Astrocyte (in vitro differentiated cells and primary cell): Measurements from ENCODE around the gene ATP6AP2. TPM values are rescaled to one million over a fixed set of nuclear protein-coding genes. Genes with fewer than 3 reads are reported as not detected.

Experiments used
- DNase-seq: peaks from one replicate; pipeline ENCODE4 v3.0.0-alpha.2; 2010; ENCODE audit warnings: low read depth
- FAIRE-seq: peaks from 2 replicates; lab custom pipeline; 2011; peaks lifted over from hg19 to GRCh38; lab: Jason Lieb, UNC
- H2AFZ ChIP-seq: 2 replicates; pipeline ENCODE4 v1.6.0; 2012; ENCODE audit warnings: low read depth, low read length, inconsistent platforms
- H3K27ac ChIP-seq: 2 replicates; pipeline ENCODE4 v1.5.1; 2011; ENCODE audit warnings: low read depth, low read length, inconsistent platforms
- H3K27me3 ChIP-seq: 2 replicates; pipeline ENCODE4 v1.6.0; 2011; ENCODE audit warnings: low read length, inconsistent platforms; ENCODE audit not compliant: insufficient read depth
- H3K36me3 ChIP-seq: 2 replicates; pipeline ENCODE4 v1.5.1; 2011; ENCODE audit warnings: low read length, inconsistent platforms; ENCODE audit not compliant: insufficient read depth
- H3K4me1 ChIP-seq: 2 replicates; pipeline ENCODE4 v1.5.1; 2011; ENCODE audit warnings: low read length, inconsistent platforms; ENCODE audit not compliant: insufficient read depth
- H3K4me2 ChIP-seq: 2 replicates; pipeline ENCODE4 v1.6.0; 2012; ENCODE audit warnings: low read length, inconsistent platforms
- H3K4me3 ChIP-seq: 2 replicates; pipeline ENCODE4 v1.5.1; 2011; ENCODE audit warnings: low read depth, mild to moderate bottlenecking, low read length, inconsistent platforms; ENCODE audit not compliant: insufficient read depth
- H3K79me2 ChIP-seq: 2 replicates; pipeline ENCODE4 v1.6.0; 2012; ENCODE audit warnings: mild to moderate bottlenecking, low read length, inconsistent platforms; ENCODE audit not compliant: insufficient read depth
- H3K9ac ChIP-seq: 2 replicates; pipeline ENCODE4 v1.6.0; 2012; ENCODE audit warnings: mild to moderate bottlenecking, low read length, inconsistent platforms
- H3K9me3 ChIP-seq: 2 replicates; pipeline ENCODE4 v1.5.1; 2012; ENCODE audit warnings: low read depth, mild to moderate bottlenecking, low read length, inconsistent platforms; ENCODE audit not compliant: insufficient read depth
- H4K20me1 ChIP-seq: 2 replicates; pipeline ENCODE4 v1.6.0; 2012; ENCODE audit warnings: low read length, inconsistent platforms; ENCODE audit not compliant: insufficient read depth
- H3K27ac Mint-ChIP-seq: one replicate; pipeline ENCODE4 v1.8.0; 2021; ENCODE audit warnings: mild to moderate bottlenecking, mixed read lengths; ENCODE audit not compliant: unreplicated experiment
- H3K27me3 Mint-ChIP-seq: one replicate; pipeline ENCODE4 v1.8.0; 2021; ENCODE audit warnings: low read depth, mixed read lengths; ENCODE audit not compliant: unreplicated experiment
- H3K36me3 Mint-ChIP-seq: one replicate; pipeline ENCODE4 v1.8.0; 2021; ENCODE audit warnings: low read depth, mixed read lengths; ENCODE audit not compliant: unreplicated experiment
- H3K4me1 Mint-ChIP-seq: one replicate; pipeline ENCODE4 v1.8.0; 2021; ENCODE audit warnings: low read depth, mixed read lengths; ENCODE audit not compliant: unreplicated experiment
- H3K4me3 Mint-ChIP-seq: one replicate; pipeline ENCODE4 v1.8.0; 2021; ENCODE audit warnings: mild to moderate bottlenecking, moderate library complexity, mixed read lengths; ENCODE audit not compliant: unreplicated experiment
- H3K9me3 Mint-ChIP-seq: one replicate; pipeline ENCODE4 v1.8.0; 2021; ENCODE audit warnings: mild to moderate bottlenecking, mixed read lengths; ENCODE audit not compliant: unreplicated experiment
- EZH2 ChIP-seq: IDR thresholded peaks from 2 replicates; pipeline ENCODE4 v1.6.1; 2012; ENCODE audit warnings: mild to moderate bottlenecking, low read length, inconsistent platforms; ENCODE audit not compliant: insufficient read depth
- total RNA-seq: library from RNA; stranded (reverse); gene quantifications from 2 replicates; pipeline ENCODE4 v1.2.1, GENCODE V29; 2021
- TF ChIP-seq, protein P1 (sequence below): IDR thresholded peaks from 2 replicates; pipeline ENCODE4 v1.5.1; 2011; ENCODE audit warnings: low read depth, mild to moderate bottlenecking, inconsistent platforms, low read length, moderate library complexity; ENCODE audit not compliant: insufficient read depth

The ATP6AP2 gene
- total RNA-seq, 1 donor from 2014 or later: 153 TPM

DNA sequence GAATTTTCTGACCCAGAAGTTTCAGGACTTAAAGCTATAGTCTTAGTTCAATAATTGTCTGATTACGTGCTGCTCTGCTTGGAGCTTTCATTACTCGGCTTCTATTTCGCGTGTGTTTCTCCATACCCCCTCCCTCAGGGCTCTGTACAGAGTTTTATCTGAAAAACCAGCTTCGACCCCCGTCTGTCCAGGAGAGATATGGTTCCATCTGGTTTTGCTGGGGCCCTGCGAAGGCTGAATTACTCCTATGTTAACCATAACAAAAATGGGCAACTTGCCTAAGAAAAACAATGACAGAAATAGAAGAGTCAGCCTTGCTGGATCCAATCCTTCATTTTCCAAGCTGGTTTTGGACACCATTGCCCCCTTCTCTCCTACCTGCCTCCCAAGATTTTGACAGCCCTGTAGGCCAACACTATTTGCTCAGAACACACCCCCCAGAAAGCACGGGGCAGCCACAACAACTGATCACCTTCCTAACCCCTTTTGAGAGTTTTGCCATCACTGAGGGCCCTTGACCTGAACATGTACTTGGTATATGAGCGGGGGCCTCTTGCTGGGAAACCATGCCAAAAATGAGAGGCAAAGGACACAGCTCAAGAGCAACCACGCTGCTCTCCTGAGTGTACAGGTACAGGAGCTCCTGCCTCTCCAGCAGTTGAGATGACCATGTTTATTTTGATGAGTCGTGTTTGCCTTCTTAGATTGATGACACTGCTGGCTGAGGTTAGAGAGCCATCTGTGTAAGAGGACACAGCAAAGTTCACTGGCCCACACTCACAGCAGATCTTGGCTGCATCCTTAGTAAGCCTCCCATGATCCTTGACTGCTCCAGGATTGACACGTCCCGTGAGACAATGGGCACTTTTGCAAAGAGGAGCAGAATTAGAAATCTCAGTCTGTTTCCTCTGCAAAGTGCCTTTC is 36.2 kb upstream of the ATP6AP2 start:
- no peak overlapping the region for H3K4me3 Mint-ChIP-seq
- H3K4me3 ChIP-seq: no peak overlapping the region
- FAIRE-seq: peak; percentile 54

GRCh38 chrX:40546870-40547269 is 33.9 kb upstream of the ATP6AP2 start:
- TF ChIP-seq EZH2: no peak
- TF ChIP-seq, protein P1, sequence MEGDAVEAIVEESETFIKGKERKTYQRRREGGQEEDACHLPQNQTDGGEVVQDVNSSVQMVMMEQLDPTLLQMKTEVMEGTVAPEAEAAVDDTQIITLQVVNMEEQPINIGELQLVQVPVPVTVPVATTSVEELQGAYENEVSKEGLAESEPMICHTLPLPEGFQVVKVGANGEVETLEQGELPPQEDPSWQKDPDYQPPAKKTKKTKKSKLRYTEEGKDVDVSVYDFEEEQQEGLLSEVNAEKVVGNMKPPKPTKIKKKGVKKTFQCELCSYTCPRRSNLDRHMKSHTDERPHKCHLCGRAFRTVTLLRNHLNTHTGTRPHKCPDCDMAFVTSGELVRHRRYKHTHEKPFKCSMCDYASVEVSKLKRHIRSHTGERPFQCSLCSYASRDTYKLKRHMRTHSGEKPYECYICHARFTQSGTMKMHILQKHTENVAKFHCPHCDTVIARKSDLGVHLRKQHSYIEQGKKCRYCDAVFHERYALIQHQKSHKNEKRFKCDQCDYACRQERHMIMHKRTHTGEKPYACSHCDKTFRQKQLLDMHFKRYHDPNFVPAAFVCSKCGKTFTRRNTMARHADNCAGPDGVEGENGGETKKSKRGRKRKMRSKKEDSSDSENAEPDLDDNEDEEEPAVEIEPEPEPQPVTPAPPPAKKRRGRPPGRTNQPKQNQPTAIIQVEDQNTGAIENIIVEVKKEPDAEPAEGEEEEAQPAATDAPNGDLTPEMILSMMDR: no peak
- FAIRE-seq (no peak), DNase-seq (no peak)
- Mint-ChIP-seq H3K27ac (no peak overlapping the region), H3K27me3 (no peaks in the 10 kb centered on the region), H3K36me3 (no peaks in the 10 kb centered on the region), H3K4me1 (peaks cover 5% of the 10 kb centered on the region), H3K4me3 (no peak overlapping the region), H3K9me3 (no peaks in the 10 kb centered on the region)
- Histone ChIP-seq H2AFZ (no peak overlapping the region), H3K27ac (no peak overlapping the region), H3K9ac (no peak overlapping the region), H3K79me2 (no peaks in the 10 kb centered on the region), H4K20me1 (no peaks in the 10 kb centered on the region), H3K4me1 (no peaks in the 10 kb centered on the region), H3K4me3 (no peak overlapping the region), H3K9me3 (no peaks in the 10 kb centered on the region), H3K36me3 (no peaks in the 10 kb centered on the region), H3K27me3 (no peaks in the 10 kb centered on the region), H3K4me2 (no peak overlapping the region)

More for the DNA sequence above, 36.2 kb upstream of the ATP6AP2 start:
- peaks cover 8% of the 10 kb centered on the region for H3K4me1 Mint-ChIP-seq
- no peak for DNase-seq
- H3K9me3 ChIP-seq: no peaks in the 10 kb centered on the region
- peak overlapping the region; percentile 41 for H2AFZ ChIP-seq
- H3K36me3 Mint-ChIP-seq: no peaks in the 10 kb centered on the region
- no peak overlapping the region for H3K9ac ChIP-seq
- no peaks in the 10 kb centered on the region for H3K36me3 ChIP-seq
- H3K27me3 Mint-ChIP-seq: no peaks in the 10 kb centered on the region
- H3K4me1 ChIP-seq: no peaks in the 10 kb centered on the region
- no peaks in the 10 kb centered on the region for H3K9me3 Mint-ChIP-seq
- TF ChIP-seq, protein P1: no peak
- no peak for TF ChIP-seq EZH2
- peak overlapping the region; percentile 63 for H3K4me2 ChIP-seq
- no peak overlapping the region for H3K27ac Mint-ChIP-seq
- H3K27ac ChIP-seq: no peak overlapping the region
- no peaks in the 10 kb centered on the region for H3K27me3 ChIP-seq
- no peaks in the 10 kb centered on the region for H3K79me2 ChIP-seq
- no peaks in the 10 kb centered on the region for H4K20me1 ChIP-seq

GRCh38 chrX:40550066-40550465 is 30.7 kb upstream of the ATP6AP2 start:
- no peak overlapping the region for H3K4me3 ChIP-seq
- no peak overlapping the region for H3K27ac ChIP-seq
- no peak overlapping the region for H3K4me2 ChIP-seq
- H3K4me1 ChIP-seq: no peaks in the 10 kb centered on the region
- no peak overlapping the region for H3K9ac ChIP-seq
- no peaks in the 10 kb centered on the region for H3K9me3 ChIP-seq
- H3K36me3 ChIP-seq: no peaks in the 10 kb centered on the region
- H2AFZ ChIP-seq: no peak overlapping the region
- Mint-ChIP-seq H3K4me1 (no peaks in the 10 kb centered on the region), H3K27me3 (peaks cover 2% of the 10 kb centered on the region), H3K9me3 (no peaks in the 10 kb centered on the region), H3K27ac (no peak overlapping the region), H3K36me3 (no peaks in the 10 kb centered on the region), H3K4me3 (no peak overlapping the region)
- FAIRE-seq: peak; percentile 67
- TF ChIP-seq, protein P1: no peak
- TF ChIP-seq EZH2: no peak
- H3K27me3 ChIP-seq: no peaks in the 10 kb centered on the region
- DNase-seq: no peak
- H3K79me2 ChIP-seq: no peaks in the 10 kb centered on the region
- no peaks in the 10 kb centered on the region for H4K20me1 ChIP-seq
